Heart left ventricle (tissue), 13 donors: ENCODE data around the gene ANO2.

Source experiments
- CTCF ChIP-seq, 12 donors: fragments of 200-600 bp; sonication (generic) in 4 of 12; IDR thresholded peaks; one replicate each; pipeline versions ENCODE4 v1.5.0 to v1.8.0; 2018 to 2022; ENCODE audit warnings: antibody characterized with exemption in 12 of 12, mild to moderate bottlenecking in 5 of 12
- POLR2A ChIP-seq, 2 donors: fragments of 450-650 bp; IDR thresholded peaks; one replicate each; pipeline ENCODE4 v1.6.1; 2017; ENCODE audit warnings: antibody characterized with exemption in 2 of 2, mild to moderate bottlenecking in 2 of 2, moderate library complexity in 2 of 2
- donor health status: ischemic (EF 13 %, LVEDD 7.1; RV severe dilation, severe dysfunction).
- donor health status: DM: no; HTN: yes; CAD: no.
- donor health status: DM: no; HTN: no; CAD: no.
- donor health status: ischemic (EF 25% LVEDD 6.9; RV normal size, moderate dysfunction).
- donor health status: ischemic (EF 25% LVEDD 5.7; RV mildly dilated, moderate dysfunction).
- donor health status: ischemic (EF 35%, LVEDD 5.7; RV mildly dilated, moderate dysfunction).
- donor health status: nonischemic (EF 11% LVEDD 7.7; RV severe dilation, severe dysfunction).
- donor health status: DM: yes; HTN: yes; CAD: no.
- donor health status: PGD.
- donor health status: ischemic (EF 29% LVEDD 5.4; RV normal size, mild dysfunction).
- donor health status: nonischemic (EF 23%, LVEDD 6.1; RV moderate dilation, normal function).

DNA sequence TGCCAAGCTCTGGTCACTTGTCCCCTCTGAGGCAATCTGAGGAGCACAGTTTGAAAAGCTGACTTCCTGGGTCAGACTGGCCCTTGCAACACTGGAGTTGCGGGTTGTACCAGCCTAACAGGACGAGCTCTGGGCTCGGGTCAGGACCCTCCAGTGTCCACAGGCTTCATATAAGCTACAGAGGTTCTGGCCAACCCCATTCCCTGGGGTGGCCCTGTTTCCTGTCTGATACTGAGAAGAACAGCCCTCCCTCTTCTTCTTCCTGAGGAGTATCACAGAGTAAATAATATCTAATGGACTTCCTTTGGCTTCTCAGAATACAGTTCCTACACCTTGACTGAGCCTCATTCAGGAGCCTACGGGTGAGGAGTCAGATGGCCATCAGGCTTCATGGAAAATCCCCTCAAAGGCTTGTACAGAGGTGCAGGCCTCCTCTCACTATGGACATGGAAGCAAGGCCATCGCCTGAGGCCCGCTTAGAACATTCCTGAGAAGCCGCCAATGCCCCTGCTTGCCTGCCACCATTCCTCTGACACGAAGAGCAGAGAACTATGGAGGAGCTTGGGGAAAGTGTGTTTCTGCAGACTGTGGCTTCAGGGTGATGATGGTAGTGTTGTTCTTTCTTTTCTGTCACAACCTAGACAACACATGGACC lies 28.5 kb upstream of the ANO2 start:
- TF ChIP-seq CTCF (IDR thresholded peaks at IDR 0.05) (no peak), POLR2A (IDR thresholded peaks at IDR 0.05) (no peak)
